Measurements from ENCODE around the gene PCGF5.

- no peak for TF ChIP-seq CTCF (IDR thresholded peaks at IDR 0.05)
- TF ChIP-seq POLR2AphosphoS5 (IDR thresholded peaks at IDR 0.05), result no peak
- no peak for TF ChIP-seq POLR2A (IDR thresholded peaks at IDR 0.05)
Measured at GRCh38 chr10:91238191-91238590, 17.7 kb downstream of the PCGF5 start.
